K562 (cell line): ENCODE measurements around the gene GIT2. TPM values are rescaled to one million over a fixed set of nuclear protein-coding genes. Genes with fewer than 3 reads are reported as not detected.

Experiments
- FOXP1 ChIP-seq: sonication (generic); formaldehyde crosslinking; IDR thresholded peaks from 2 replicates; pipeline ENCODE4 v1.8.0; 2022; ENCODE audit warnings: mild to moderate bottlenecking, missing genetic modification reagents
- HDGF ChIP-seq: fragments of 450-650 bp; IDR thresholded peaks from 2 replicates; pipeline ENCODE4 v1.6.1; 2016
- MED1 ChIP-seq: sonication (generic); formaldehyde crosslinking; IDR thresholded peaks from 2 replicates; pipeline ENCODE4 v1.8.1; 2023; ENCODE audit warnings: missing genetic modification reagents, borderline replicate concordance
- NR2C2 ChIP-seq, 2 experiments: fragments of 200-800 bp in 1 of 2; sonication (Bioruptor generic) in 1 of 2; sonication (generic) in 1 of 2; formaldehyde crosslinking in 1 of 2; IDR thresholded peaks; 2 replicates each; pipeline versions ENCODE4 v1.6.1 to v1.8.0; 2016 to 2022; ENCODE audit warnings: mild to moderate bottlenecking in 1 of 2, missing compliant biosample characterization in 1 of 2, missing genetic modification characterization in 1 of 2, missing genetic modification reagents in 1 of 2
- PYGO2 ChIP-seq: fragments of 450-650 bp; IDR thresholded peaks from 2 replicates; pipeline ENCODE4 v1.6.1; 2016; ENCODE audit warnings: mild to moderate bottlenecking, missing genetic modification characterization, moderate library complexity, missing compliant biosample characterization
- WHSC1 ChIP-seq: IDR thresholded peaks from one replicate; pipeline ENCODE4 v1.6.1; 2012; ENCODE audit warnings: low read length, control low read depth, inconsistent platforms
- polyA plus RNA-seq, 8 experiments: library from polyadenylated mRNA; depleted of rRNA in 4 of 8; stranded (reverse) in 5 of 8; unstranded in 3 of 8; fragments of >200 nt; fragmentation: Nextera tagmentation in 2 of 8; fragmentation: Illumina TruSeq in 1 of 8; extraction: Ambion mirVana in 2 of 8; extraction: Trizol in 1 of 8; gene quantifications; 2 replicates each; pipeline versions ENCODE4 v1.2.1 to v1.2.3, GENCODE V29; 2011 to 2014; ENCODE audit warnings: inconsistent platforms in 1 of 8, missing spikeins in 1 of 8
- total RNA-seq, 7 experiments: library from RNA; depleted of rRNA in 6 of 7; stranded (reverse); fragments of >200 nt in 6 of 7; fragmentation: Illumina TruSeq in 2 of 7; extraction: Trizol in 2 of 7; gene quantifications; 2 replicates each; pipeline versions ENCODE4 v1.2.1 to v1.2.3, GENCODE V29; 2011 to 2021; ENCODE audit warnings: low replicate concordance in 1 of 7
- TF ChIP-seq, protein P1 (sequence below): sonication (generic); formaldehyde crosslinking; IDR thresholded peaks from 2 replicates; pipeline ENCODE4 v1.8.0; 2023; ENCODE audit warnings: missing genetic modification reagents, mild to moderate bottlenecking, borderline replicate concordance
- TF ChIP-seq, protein P2 (sequence below): fragments of 450-650 bp; formaldehyde crosslinking; IDR thresholded peaks from 2 replicates; pipeline ENCODE4 v1.4.0; 2022; ENCODE audit warnings: missing genetic modification characterization
- TF ChIP-seq, protein P3 (sequence below): fragments of 450-650 bp; IDR thresholded peaks from 2 replicates; pipeline ENCODE4 v1.6.1; 2016; ENCODE audit warnings: low read depth, mild to moderate bottlenecking, moderate library complexity
- TF ChIP-seq, protein P4 (sequence below): fragments of 450-650 bp; formaldehyde crosslinking; IDR thresholded peaks from 2 replicates; pipeline ENCODE4 v1.4.0; 2022; ENCODE audit warnings: mild to moderate bottlenecking, moderate library complexity

Gene GIT2
- total and polyA plus RNA-seq, 9 of the 15 experiments (the other 6 are each of a cell fraction or from before 2014, with no cell fraction given) = 4.0 to 30.4 (median 23.5) TPM

DNA sequence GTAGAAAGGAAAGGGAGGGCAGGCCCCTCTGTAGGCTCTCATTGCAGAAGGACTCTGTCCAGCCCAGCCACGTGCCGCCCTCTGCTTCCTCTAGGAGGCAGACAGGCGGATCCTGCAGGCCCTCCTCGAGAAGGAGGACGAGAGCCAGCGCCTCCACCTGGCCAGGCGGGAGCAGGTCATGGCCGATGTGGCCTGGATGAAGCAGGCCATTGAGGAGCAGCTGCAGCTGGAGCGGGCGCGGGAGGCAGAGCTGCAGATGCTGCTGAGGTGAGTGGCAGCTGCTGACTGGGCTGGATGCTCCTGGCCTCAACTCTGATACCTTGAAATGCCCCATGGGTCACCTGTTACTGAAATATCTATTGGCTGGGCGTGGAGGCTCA is 85.2 kb downstream of the GIT2 start (continued):
- TF ChIP-seq, protein P1, sequence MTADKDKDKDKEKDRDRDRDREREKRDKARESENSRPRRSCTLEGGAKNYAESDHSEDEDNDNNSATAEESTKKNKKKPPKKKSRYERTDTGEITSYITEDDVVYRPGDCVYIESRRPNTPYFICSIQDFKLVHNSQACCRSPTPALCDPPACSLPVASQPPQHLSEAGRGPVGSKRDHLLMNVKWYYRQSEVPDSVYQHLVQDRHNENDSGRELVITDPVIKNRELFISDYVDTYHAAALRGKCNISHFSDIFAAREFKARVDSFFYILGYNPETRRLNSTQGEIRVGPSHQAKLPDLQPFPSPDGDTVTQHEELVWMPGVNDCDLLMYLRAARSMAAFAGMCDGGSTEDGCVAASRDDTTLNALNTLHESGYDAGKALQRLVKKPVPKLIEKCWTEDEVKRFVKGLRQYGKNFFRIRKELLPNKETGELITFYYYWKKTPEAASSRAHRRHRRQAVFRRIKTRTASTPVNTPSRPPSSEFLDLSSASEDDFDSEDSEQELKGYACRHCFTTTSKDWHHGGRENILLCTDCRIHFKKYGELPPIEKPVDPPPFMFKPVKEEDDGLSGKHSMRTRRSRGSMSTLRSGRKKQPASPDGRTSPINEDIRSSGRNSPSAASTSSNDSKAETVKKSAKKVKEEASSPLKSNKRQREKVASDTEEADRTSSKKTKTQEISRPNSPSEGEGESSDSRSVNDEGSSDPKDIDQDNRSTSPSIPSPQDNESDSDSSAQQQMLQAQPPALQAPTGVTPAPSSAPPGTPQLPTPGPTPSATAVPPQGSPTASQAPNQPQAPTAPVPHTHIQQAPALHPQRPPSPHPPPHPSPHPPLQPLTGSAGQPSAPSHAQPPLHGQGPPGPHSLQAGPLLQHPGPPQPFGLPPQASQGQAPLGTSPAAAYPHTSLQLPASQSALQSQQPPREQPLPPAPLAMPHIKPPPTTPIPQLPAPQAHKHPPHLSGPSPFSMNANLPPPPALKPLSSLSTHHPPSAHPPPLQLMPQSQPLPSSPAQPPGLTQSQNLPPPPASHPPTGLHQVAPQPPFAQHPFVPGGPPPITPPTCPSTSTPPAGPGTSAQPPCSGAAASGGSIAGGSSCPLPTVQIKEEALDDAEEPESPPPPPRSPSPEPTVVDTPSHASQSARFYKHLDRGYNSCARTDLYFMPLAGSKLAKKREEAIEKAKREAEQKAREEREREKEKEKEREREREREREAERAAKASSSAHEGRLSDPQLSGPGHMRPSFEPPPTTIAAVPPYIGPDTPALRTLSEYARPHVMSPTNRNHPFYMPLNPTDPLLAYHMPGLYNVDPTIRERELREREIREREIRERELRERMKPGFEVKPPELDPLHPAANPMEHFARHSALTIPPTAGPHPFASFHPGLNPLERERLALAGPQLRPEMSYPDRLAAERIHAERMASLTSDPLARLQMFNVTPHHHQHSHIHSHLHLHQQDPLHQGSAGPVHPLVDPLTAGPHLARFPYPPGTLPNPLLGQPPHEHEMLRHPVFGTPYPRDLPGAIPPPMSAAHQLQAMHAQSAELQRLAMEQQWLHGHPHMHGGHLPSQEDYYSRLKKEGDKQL (CRISPR knock-in tag) = no peak
- TF ChIP-seq WHSC1 (no peak), MED1 (CRISPR knock-in tag) (no peak), FOXP1 (CRISPR knock-in tag) (no peak), HDGF (no peak), PYGO2 (tag) (no peak), NR2C2 (CRISPR knock-in tag; IDR thresholded peaks at IDR 0.05) (no peak), NR2C2 (tag; IDR thresholded peaks at IDR 0.05) (no peak)
- TF ChIP-seq, protein P2, sequence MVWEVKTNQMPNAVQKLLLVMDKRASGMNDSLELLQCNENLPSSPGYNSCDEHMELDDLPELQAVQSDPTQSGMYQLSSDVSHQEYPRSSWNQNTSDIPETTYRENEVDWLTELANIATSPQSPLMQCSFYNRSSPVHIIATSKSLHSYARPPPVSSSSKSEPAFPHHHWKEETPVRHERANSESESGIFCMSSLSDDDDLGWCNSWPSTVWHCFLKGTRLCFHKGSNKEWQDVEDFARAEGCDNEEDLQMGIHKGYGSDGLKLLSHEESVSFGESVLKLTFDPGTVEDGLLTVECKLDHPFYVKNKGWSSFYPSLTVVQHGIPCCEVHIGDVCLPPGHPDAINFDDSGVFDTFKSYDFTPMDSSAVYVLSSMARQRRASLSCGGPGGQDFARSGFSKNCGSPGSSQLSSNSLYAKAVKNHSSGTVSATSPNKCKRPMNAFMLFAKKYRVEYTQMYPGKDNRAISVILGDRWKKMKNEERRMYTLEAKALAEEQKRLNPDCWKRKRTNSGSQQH (CRISPR knock-in tag) = no peak
- TF ChIP-seq, protein P3, sequence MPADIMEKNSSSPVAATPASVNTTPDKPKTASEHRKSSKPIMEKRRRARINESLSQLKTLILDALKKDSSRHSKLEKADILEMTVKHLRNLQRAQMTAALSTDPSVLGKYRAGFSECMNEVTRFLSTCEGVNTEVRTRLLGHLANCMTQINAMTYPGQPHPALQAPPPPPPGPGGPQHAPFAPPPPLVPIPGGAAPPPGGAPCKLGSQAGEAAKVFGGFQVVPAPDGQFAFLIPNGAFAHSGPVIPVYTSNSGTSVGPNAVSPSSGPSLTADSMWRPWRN = no peak
- TF ChIP-seq, protein P4, sequence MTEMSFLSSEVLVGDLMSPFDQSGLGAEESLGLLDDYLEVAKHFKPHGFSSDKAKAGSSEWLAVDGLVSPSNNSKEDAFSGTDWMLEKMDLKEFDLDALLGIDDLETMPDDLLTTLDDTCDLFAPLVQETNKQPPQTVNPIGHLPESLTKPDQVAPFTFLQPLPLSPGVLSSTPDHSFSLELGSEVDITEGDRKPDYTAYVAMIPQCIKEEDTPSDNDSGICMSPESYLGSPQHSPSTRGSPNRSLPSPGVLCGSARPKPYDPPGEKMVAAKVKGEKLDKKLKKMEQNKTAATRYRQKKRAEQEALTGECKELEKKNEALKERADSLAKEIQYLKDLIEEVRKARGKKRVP (CRISPR knock-in tag) = no peak
